Esophagus muscularis mucosa (tissue), 4 donors: ENCODE data around the gene SLBP. TPM values are rescaled to one million over a fixed set of nuclear protein-coding genes. Genes with fewer than 3 reads are reported as not detected.

Experiments
- DNase-seq: peaks from one replicate; pipeline ENCODE4 v3.0.0-alpha.2; 2017; ENCODE audit errors: extremely low spot score
- H3K27ac ChIP-seq, 4 donors: fragments of 200-600 bp; sonication (generic); replicated peaks in 1 of 4; 1 replicate in 3 of 4; 2 replicates in 1 of 4; pipeline ENCODE4 v1.5.1; 2016 to 2019; ENCODE audit warnings: mild to moderate bottlenecking in 1 of 4
- H3K27me3 ChIP-seq, 4 donors: fragments of 200-600 bp; sonication (generic); one replicate each; pipeline versions ENCODE4 v1.5.1 to v1.6.0; 2016 to 2019
- H3K36me3 ChIP-seq, 4 donors: fragments of 200-600 bp; sonication (generic); one replicate each; pipeline ENCODE4 v1.5.1; 2016 to 2019
- H3K4me1 ChIP-seq, 4 donors: fragments of 200-600 bp; sonication (generic); one replicate each; pipeline ENCODE4 v1.5.1; 2016 to 2019
- H3K4me3 ChIP-seq, 4 donors: fragments of 200-600 bp; sonication (generic); 1 replicate in 2 of 4; 2 replicates in 2 of 4; pipeline ENCODE4 v1.5.1; 2016 to 2019; ENCODE audit warnings: mild to moderate bottlenecking in 4 of 4, moderate library complexity in 1 of 4
- H3K9me3 ChIP-seq, 4 donors: fragments of 200-600 bp; sonication (generic); 1 replicate in 3 of 4; 2 replicates in 1 of 4; pipeline ENCODE4 v1.5.1; 2016 to 2019
- CTCF ChIP-seq, 3 experiments: fragments of 200-600 bp in 2 of 3; fragments of 450-650 bp in 1 of 3; sonication (generic) in 2 of 3; IDR thresholded peaks; one replicate each; pipeline ENCODE4 v1.5.1; 2017 to 2019; ENCODE audit warnings: antibody characterized with exemption in 3 of 3, mild to moderate bottlenecking in 2 of 3, moderate library complexity in 1 of 3
- EP300 ChIP-seq: sonication (generic); formaldehyde crosslinking; IDR thresholded peaks from one replicate; pipeline ENCODE4 v1.6.1; 2017; ENCODE audit warnings: antibody characterized with exemption
- POLR2A ChIP-seq: fragments of 450-650 bp; IDR thresholded peaks from one replicate; pipeline ENCODE4 v1.6.1; 2017; ENCODE audit warnings: antibody characterized with exemption, moderate library complexity, mild to moderate bottlenecking, low read depth
- POLR2AphosphoS5 ChIP-seq, 2 donors: sonication (generic); formaldehyde crosslinking; IDR thresholded peaks; one replicate each; pipeline ENCODE4 v1.6.1; 2017; ENCODE audit warnings: antibody characterized with exemption in 2 of 2
- WGBS: methylation state at CpG from one replicate; pipeline ENCODE4 v1.1.5; 2018; 5-methylcytosine and 5-hydroxymethylcytosine counted together
- intact Hi-C: fragments of 100-400 bp; cut with DNase I; formaldehyde crosslinking; loops from one replicate; pipeline ENCODE4 v1.15.1; 2023
- total RNA-seq, 4 donors: library from RNA; depleted of rRNA; stranded (reverse); fragments of >200 nt; gene quantifications; one replicate each; pipeline versions ENCODE4 v1.1.0 to v1.2.1, GENCODE V29; 2016

Gene SLBP
- total RNA-seq, 4 donors from 2014 or later = 41.5 to 56.1 (median 45.5) TPM

- DNase-seq = no peak
- intact Hi-C loops = no loop called here
Measured at GRCh38 chr4:1695913-1696312, 16.2 kb downstream of the SLBP start.

DNA sequence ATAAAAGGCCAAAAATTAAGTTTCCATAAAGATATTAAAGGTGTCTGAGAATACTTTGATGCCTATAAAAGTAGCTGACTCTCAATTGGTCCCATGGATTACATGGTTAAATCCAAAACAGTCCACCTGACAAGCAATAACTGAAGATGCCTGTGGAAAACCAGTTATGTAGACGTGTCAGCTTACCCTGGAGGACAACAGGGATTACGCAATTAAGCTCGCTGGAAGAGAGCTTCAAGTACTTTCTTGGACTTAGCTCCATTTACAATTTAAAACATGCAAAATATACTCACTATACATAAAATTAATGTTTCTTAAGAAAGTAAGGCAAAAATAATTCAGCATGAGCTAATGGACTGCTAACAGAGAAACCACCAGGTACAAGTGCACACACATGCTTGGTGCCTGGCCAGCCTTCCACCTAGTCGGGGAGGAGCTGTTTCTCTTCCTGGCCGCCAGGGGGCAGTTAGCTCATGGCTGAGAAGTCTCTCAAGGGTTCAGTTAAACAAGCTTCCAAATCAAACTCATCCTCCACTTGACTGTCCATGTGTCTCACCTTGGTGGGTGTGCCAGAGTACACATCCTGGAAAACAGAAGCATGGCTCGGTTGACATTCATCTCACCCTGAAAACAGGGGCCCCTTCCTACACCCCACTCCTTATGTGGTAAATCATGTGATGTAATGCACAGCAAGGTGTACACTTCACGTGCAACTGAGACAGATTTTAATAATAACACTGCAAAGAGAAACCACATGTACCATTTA lies 18.8 kb downstream of the SLBP start:
- Histone ChIP-seq H3K27ac (no peak overlapping the region), H3K9me3 (no peaks in the 10 kb centered on the region), H3K36me3 (peaks cover 49 to 84% (median 74%) of the 10 kb centered on the region in 4 donors), H3K4me1 (no peaks in the 10 kb centered on the region), H3K4me3 (no peak overlapping the region), H3K27me3 (no peaks in the 10 kb centered on the region)
- TF ChIP-seq POLR2AphosphoS5 (IDR thresholded peaks at IDR 0.05) (no peak), CTCF (IDR thresholded peaks at IDR 0.05) (peak; percentile 85 to 93 (median 90)), EP300 (no peak)
- no peak for DNase-seq
- 44% methylated on average over 7 of the region's 7 CpGs for WGBS
- intact Hi-C loops = loop anchor here (1.0 kb wide), 1 partner anchor 32 kb away; no protein-coding TSS in a partner anchor

More at GRCh38 chr4:1695913-1696312, 16.2 kb downstream of the SLBP start:
- Histone ChIP-seq H3K4me3 (no peak overlapping the region), H3K9me3 (no peaks in the 10 kb centered on the region), H3K27ac (no peak overlapping the region), H3K4me1 (no peaks in the 10 kb centered on the region), H3K27me3 (no peaks in the 10 kb centered on the region), H3K36me3 (peaks cover 60 to 100% (median 84%) of the 10 kb centered on the region in 4 donors)
- TF ChIP-seq CTCF (IDR thresholded peaks at IDR 0.05) (no peak), POLR2AphosphoS5 (IDR thresholded peaks at IDR 0.05) (no peak), EP300 (no peak), POLR2A (no peak)
- 80% methylated on average over 5 of the region's 5 CpGs for WGBS

DNA sequence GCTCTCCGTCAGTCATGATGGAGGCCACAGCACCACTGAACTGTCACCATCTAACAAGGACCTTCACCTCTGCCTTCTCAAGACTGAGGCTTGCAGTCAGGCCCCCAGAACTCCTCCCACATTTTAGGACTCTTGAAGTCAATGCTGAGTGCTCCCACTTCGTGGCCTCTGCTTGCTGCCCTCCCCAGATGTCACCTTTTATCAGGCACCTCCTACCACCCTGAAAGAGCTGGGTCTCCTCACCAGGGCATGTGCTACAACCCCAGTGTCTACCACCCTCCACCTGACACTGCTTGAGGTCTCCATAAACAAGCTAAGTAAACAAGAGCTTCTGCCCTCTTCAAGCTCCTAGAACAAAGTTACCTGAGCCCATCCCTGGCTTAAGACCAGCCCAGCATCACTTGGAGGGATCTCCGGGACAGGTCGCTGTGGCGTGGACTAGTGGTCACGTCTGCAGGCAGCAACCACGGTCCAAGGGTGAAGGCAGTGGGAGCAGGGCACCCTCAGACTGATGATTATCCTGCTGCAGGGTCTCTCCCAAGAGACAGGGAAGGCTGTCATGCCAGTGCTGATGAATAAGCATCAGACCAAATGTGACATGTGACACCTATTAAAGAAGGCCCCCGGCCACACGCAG lies 20.3 kb downstream of the SLBP start:
- no peak for DNase-seq
- peaks cover 41 to 69% (median 59%) of the 10 kb centered on the region in 4 donors for H3K36me3 ChIP-seq
- TF ChIP-seq POLR2AphosphoS5 (IDR thresholded peaks at IDR 0.05) = no peak

DNA sequence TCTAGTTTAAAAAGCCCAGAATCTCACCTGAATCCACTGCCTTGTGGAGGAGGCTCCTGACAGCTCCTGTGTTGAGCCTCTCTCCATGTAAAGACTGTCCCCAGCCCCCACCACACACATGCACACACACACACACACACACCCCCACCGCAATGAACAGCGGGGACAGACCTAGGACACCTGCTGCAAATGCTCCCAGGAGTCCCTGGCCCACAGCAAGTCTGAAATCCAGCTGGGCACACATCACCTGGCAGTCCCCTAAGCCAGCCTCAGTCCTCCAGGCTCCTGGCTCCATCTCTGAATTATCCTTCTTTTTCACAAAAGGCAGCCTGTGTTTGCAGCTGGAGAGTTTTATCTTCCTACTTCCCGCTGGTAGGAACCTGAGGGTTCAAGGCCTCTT lies 21.4 kb downstream of the SLBP start:
- intact Hi-C loops = no loop called here
- no peaks in the 10 kb centered on the region for H3K4me1 ChIP-seq

More for the DNA sequence above, 20.3 kb downstream of the SLBP start:
- no peaks in the 10 kb centered on the region for H3K27me3 ChIP-seq
- no peaks in the 10 kb centered on the region for H3K4me1 ChIP-seq
- H3K4me3 ChIP-seq = no peak overlapping the region
- intact Hi-C loops = no loop called here
- 77% methylated on average over 9 of the region's 9 CpGs for WGBS
- no peak overlapping the region for H3K27ac ChIP-seq
- no peaks in the 10 kb centered on the region for H3K9me3 ChIP-seq

More for the DNA sequence above, 21.4 kb downstream of the SLBP start:
- no peak for DNase-seq
- TF ChIP-seq POLR2AphosphoS5 (IDR thresholded peaks at IDR 0.05) (no peak), CTCF (IDR thresholded peaks at IDR 0.05) (no peak), POLR2A (no peak), EP300 (no peak)
- Histone ChIP-seq H3K9me3 (no peaks in the 10 kb centered on the region), H3K27me3 (no peaks in the 10 kb centered on the region), H3K27ac (no peak overlapping the region), H3K4me3 (no peak overlapping the region), H3K36me3 (peaks cover 30 to 58% (median 48%) of the 10 kb centered on the region in 4 donors)
- 100% methylated on average over 2 of the region's 3 CpGs for WGBS
